Ovary (tissue), 9 donors: ENCODE data around the gene SYVN1. TPM values are rescaled to one million over a fixed set of nuclear protein-coding genes. Genes with fewer than 3 reads are reported as not detected.
A peak's percentile ranks its signal among the peaks of the same experiment; 100 is the strongest.

Experiments
- DNase-seq, 5 donors: peaks; one replicate each; pipeline ENCODE4 v3.0.0-alpha.2; 2019 to 2020
- H3K27ac ChIP-seq, 2 donors: fragments of 200-600 bp; one replicate each; pipeline versions ENCODE4 v1.5.1 to v1.8.0; 2019 to 2022
- H3K27me3 ChIP-seq: fragments of 200-600 bp; one replicate; pipeline ENCODE4 v1.8.0; 2022
- H3K36me3 ChIP-seq: fragments of 200-600 bp; sonication (generic); one replicate; pipeline ENCODE4 v1.5.1; 2019
- H3K4me1 ChIP-seq: one replicate; pipeline ENCODE4 v1.8.1; 2013; ENCODE audit warnings: mild to moderate bottlenecking, moderate library complexity; ENCODE audit not compliant: insufficient read depth
- H3K4me3 ChIP-seq: fragments of 200-600 bp; sonication (generic); one replicate; pipeline ENCODE4 v1.5.1; 2017
- H3K9me3 ChIP-seq, 2 donors: fragments of 200-600 bp in 1 of 2; sonication (generic) in 1 of 2; one replicate each; pipeline versions ENCODE4 v1.5.1 to v1.8.1; 2013 to 2019; ENCODE audit warnings: mild to moderate bottlenecking in 1 of 2, moderate library complexity in 1 of 2
- CTCF ChIP-seq, 3 donors: fragments of 450-650 bp in 2 of 3; fragments of 200-600 bp in 1 of 3; IDR thresholded peaks; one replicate each; pipeline versions ENCODE4 v1.5.1 to v1.8.0; 2016 to 2022; ENCODE audit warnings: antibody characterized with exemption in 3 of 3, mild to moderate bottlenecking in 1 of 3
- EP300 ChIP-seq: sonication (generic); formaldehyde crosslinking; IDR thresholded peaks from one replicate; pipeline ENCODE4 v1.6.1; 2017; ENCODE audit warnings: antibody characterized with exemption
- POLR2A ChIP-seq: fragments of 450-650 bp; IDR thresholded peaks from one replicate; pipeline ENCODE4 v1.6.1; 2017; ENCODE audit warnings: antibody characterized with exemption, mild to moderate bottlenecking, moderate library complexity
- WGBS, 3 donors: extraction: QIAGEN DNeasy Blood & Tissue Kit in 1 of 3; methylation state at CpG; one replicate each; pipeline versions ENCODE4 v1.1.5 to v1.1.7; 2013 to 2017; 5-methylcytosine and 5-hydroxymethylcytosine counted together
- intact Hi-C, 4 donors: fragments of 100-400 bp; cut with DNase I; formaldehyde crosslinking; loops; one replicate each; pipeline versions ENCODE4 v1.11.0 to v1.15.1; 2022 to 2023
- polyA plus RNA-seq, 2 donors: library from polyadenylated mRNA; stranded (reverse); fragments of 200-250 nt in 1 of 2; fragments of 350-450 nt in 1 of 2; fragmentation: Illumina TruSeq in 1 of 2; extraction: RNeasy Lipid Tissue Mini Kit (QIAGEN cat#74804) in 1 of 2; gene quantifications; one replicate each; pipeline ENCODE4 v1.2.3, GENCODE V29; 2013 to 2014
- total RNA-seq, 7 donors: library from RNA; depleted of rRNA in 2 of 7; stranded (reverse); fragments of >200 nt in 2 of 7; fragmentation: NEBNext Ultra II Directional in 3 of 7; extraction: Animal tissue kit (Norgen Biotek cat#: 25700) in 3 of 7; gene quantifications; one replicate each; pipeline versions ENCODE4 v1.1.0 to v1.2.4, GENCODE V29; 2016 to 2023
- donor health status: DM: no; HTN: no; CAD: no; lungs with moderate emphysema.
- donor health status: DM: no; HTN: no; CAD: no.
- donor health status: Bipolar disorder and iron deficiency.
- donor health status: DM: yes; HTN: yes; CAD: no.
- donor health status: DM: no; HTN: no; CAD: no.
- donor health status: DM: yes; HTN: yes; CAD: no.

The SYVN1 gene
- total and polyA plus RNA-seq, 9 donors = 21.1 to 73.0 (median 53.3) TPM

- no peaks in the 10 kb centered on the region for H3K27me3 ChIP-seq
- intact Hi-C loops = loop anchor here in 1 of 4 donors (2.0 kb wide), 1 partner anchor 33 kb away; no protein-coding TSS in a partner anchor
- H3K9me3 ChIP-seq = no peaks in the 10 kb centered on the region
- 79 to 82% (median 80%) methylated on average over 12 of the region's 12 CpGs for WGBS, 3 donors
- H3K4me1 ChIP-seq = no peaks in the 10 kb centered on the region
- no peak overlapping the region for H3K4me3 ChIP-seq
- H3K36me3 ChIP-seq = no peaks in the 10 kb centered on the region
- no peak for TF ChIP-seq CTCF (IDR thresholded peaks at IDR 0.05)
- no peak for TF ChIP-seq EP300
- TF ChIP-seq POLR2A = no peak
- H3K27ac ChIP-seq = no peak overlapping the region
- no peak for DNase-seq
Measured at GRCh38 chr11:65125197-65126056, 8.9 kb downstream of the SYVN1 start.

GRCh38 chr11:65124480-65125196, 9.7 kb downstream of the SYVN1 start:
- Histone ChIP-seq H3K4me3 (no peak overlapping the region), H3K4me1 (no peaks in the 10 kb centered on the region), H3K9me3 (no peaks in the 10 kb centered on the region), H3K27ac (no peak overlapping the region), H3K27me3 (no peaks in the 10 kb centered on the region), H3K36me3 (no peaks in the 10 kb centered on the region)
- WGBS, 3 donors = 79 to 83% (median 82%) methylated on average over 5 of the region's 5 CpGs
- no peak for DNase-seq
- intact Hi-C loops = loop anchor here in 2 of 4 donors (5.0 kb wide), 2 partner anchors 112 to 282 kb away; partner anchors contain the start of genes ARL2 (in 1 of the 2) and CDC42BPG (in 1 of the 2)
- no peak for TF ChIP-seq POLR2A
- no peak for TF ChIP-seq CTCF (IDR thresholded peaks at IDR 0.05)
- no peak for TF ChIP-seq EP300

GRCh38 chr11:65121865-65122696, 12.2 kb downstream of the SYVN1 start, which contains the start of the genes FAU and MRPL49:
TSS of gene FAU (minus strand) at chr11:65122134. CDS start at chr11:65121813, 321 bp downstream.
TSS of gene MRPL49 (plus strand) at chr11:65122321. CDS start at chr11:65122347, 26 bp downstream.
- no peaks in the 10 kb centered on the region for H3K36me3 ChIP-seq
- WGBS, 3 donors = 0% methylated on average over 64 of the region's 64 CpGs
- intact Hi-C loops = loop anchor here in 2 of 4 donors (5.0 kb wide), 2 partner anchors 110 to 280 kb away; partner anchors contain the start of genes ARL2 (in 1 of the 2) and CDC42BPG (in 1 of the 2)

More at GRCh38 chr11:65121865-65122696, 12.2 kb downstream of the SYVN1 start, which contains the start of the genes FAU and MRPL49:
- peak within 1 kb of the TSS; percentile 69 to 84 for H3K27ac ChIP-seq
- H3K9me3 ChIP-seq = no peaks in the 10 kb centered on the region
- H3K4me1 ChIP-seq = no peaks in the 10 kb centered on the region
- peak within 1 kb of the TSS; percentile 71 for H3K4me3 ChIP-seq
- TF ChIP-seq CTCF (IDR thresholded peaks at IDR 0.05) = no peak
- peak; percentile 86 for TF ChIP-seq POLR2A
- no peaks in the 10 kb centered on the region for H3K27me3 ChIP-seq
- peak; percentile 97 to 99 (median 98) for DNase-seq
